CD14-positive monocyte (primary cell): ENCODE measurements around the gene USP44. TPM values are rescaled to one million over a fixed set of nuclear protein-coding genes. Genes with fewer than 3 reads are reported as not detected.

Experiments used
- DNase-seq, 3 donors: peaks; one replicate each; pipeline ENCODE4 v3.0.0-alpha.2; 2011 to 2022
- H2AFZ ChIP-seq: 2 replicates; pipeline ENCODE4 v1.6.0; 2012; ENCODE audit warnings: mild to moderate bottlenecking, low read depth, low read length, inconsistent platforms; ENCODE audit not compliant: insufficient read depth, poor library complexity, severe bottlenecking
- H3K27ac ChIP-seq, 2 donors: 1 replicate in 1 of 2; 2 replicates in 1 of 2; pipeline ENCODE4 v1.5.1; 2012 to 2013; ENCODE audit warnings: low read length in 2 of 2, control low read depth in 1 of 2, inconsistent platforms in 1 of 2, low read depth in 1 of 2, mild to moderate bottlenecking in 1 of 2
- H3K27me3 ChIP-seq, 2 donors: one replicate each; pipeline versions ENCODE4 v1.6.0 to v1.6.1; 2011 to 2013; ENCODE audit warnings: low read length in 2 of 2; ENCODE audit not compliant: control insufficient read depth in 2 of 2, insufficient read depth in 2 of 2
- H3K36me3 ChIP-seq, 2 donors: replicated peaks in 1 of 2; 1 replicate in 1 of 2; 2 replicates in 1 of 2; pipeline versions ENCODE4 v1.5.1 to v1.6.1; 2012 to 2013; ENCODE audit warnings: low read length in 2 of 2, control low read depth in 1 of 2, inconsistent platforms in 1 of 2, mild to moderate bottlenecking in 1 of 2; ENCODE audit not compliant: insufficient read depth in 2 of 2, control insufficient read depth in 1 of 2
- H3K4me1 ChIP-seq, 2 donors: 1 replicate in 1 of 2; 2 replicates in 1 of 2; pipeline versions ENCODE4 v1.5.1 to v1.6.1; 2012 to 2013; ENCODE audit warnings: low read length in 2 of 2, control low read depth in 1 of 2, inconsistent platforms in 1 of 2, mild to moderate bottlenecking in 1 of 2, moderate library complexity in 1 of 2; ENCODE audit not compliant: insufficient read depth in 2 of 2, control insufficient read depth in 1 of 2
- H3K4me2 ChIP-seq: replicated peaks from 2 replicates; pipeline ENCODE3; 2012; ENCODE audit warnings: low read length, moderate library complexity, mild to moderate bottlenecking; ENCODE audit not compliant: poor library complexity, severe bottlenecking; ENCODE audit errors: extremely low read depth
- H3K4me3 ChIP-seq, 3 experiments: fragments of 200-600 bp in 1 of 3; sonication (generic) in 1 of 3; replicated peaks in 1 of 3; 1 replicate in 2 of 3; 2 replicates in 1 of 3; pipeline ENCODE4 v1.5.1; 2011 to 2013; ENCODE audit warnings: low read length in 3 of 3, mild to moderate bottlenecking in 3 of 3, control low read depth in 2 of 3, low read depth in 2 of 3, inconsistent platforms in 1 of 3, moderate library complexity in 1 of 3
- H3K79me2 ChIP-seq: 2 replicates; pipeline ENCODE4 v1.6.0; 2012; ENCODE audit warnings: mild to moderate bottlenecking, control low read depth, inconsistent platforms, low read length, moderate library complexity; ENCODE audit not compliant: insufficient read depth
- H3K9ac ChIP-seq: 2 replicates; pipeline ENCODE4 v1.6.0; 2017; ENCODE audit warnings: low read length, mild to moderate bottlenecking; ENCODE audit not compliant: insufficient read depth, poor library complexity, severe bottlenecking
- H3K9me3 ChIP-seq, 2 donors: replicated peaks in 1 of 2; 1 replicate in 1 of 2; 2 replicates in 1 of 2; pipeline versions ENCODE4 v1.5.1 to v1.6.1; 2012 to 2013; ENCODE audit warnings: low read length in 2 of 2, control low read depth in 1 of 2; ENCODE audit not compliant: control insufficient read depth in 1 of 2, insufficient read depth in 1 of 2
- H4K20me1 ChIP-seq: 2 replicates; pipeline ENCODE4 v1.6.0; 2012; ENCODE audit warnings: mild to moderate bottlenecking, low read length, control low read depth, moderate library complexity; ENCODE audit not compliant: insufficient read depth
- H3K27ac Mint-ChIP-seq, 7 donors: one replicate each; pipeline ENCODE4 v1.8.0; 2020; ENCODE audit warnings: mild to moderate bottlenecking in 7 of 7, mixed read lengths in 7 of 7, moderate library complexity in 6 of 7, inconsistent platforms in 2 of 7
- H3K27me3 Mint-ChIP-seq, 3 donors: one replicate each; pipeline ENCODE4 v1.8.0; 2021 to 2022; ENCODE audit warnings: low read depth in 3 of 3, mild to moderate bottlenecking in 3 of 3, mixed read lengths in 3 of 3, moderate library complexity in 3 of 3, inconsistent platforms in 1 of 3
- H3K36me3 Mint-ChIP-seq, 2 donors: one replicate each; pipeline ENCODE4 v1.8.0; 2020; ENCODE audit warnings: mixed read lengths in 2 of 2, inconsistent platforms in 1 of 2, mild to moderate bottlenecking in 1 of 2
- H3K4me1 Mint-ChIP-seq: one replicate; pipeline ENCODE4 v1.8.0; 2020; ENCODE audit warnings: mild to moderate bottlenecking, mixed read lengths
- H3K4me3 Mint-ChIP-seq, 2 donors: one replicate each; pipeline ENCODE4 v1.8.0; 2020; ENCODE audit warnings: mild to moderate bottlenecking in 2 of 2, mixed read lengths in 2 of 2, moderate library complexity in 1 of 2
- H3K9me3 Mint-ChIP-seq, 7 donors: one replicate each; pipeline ENCODE4 v1.8.0; 2020 to 2022; ENCODE audit warnings: mixed read lengths in 7 of 7, mild to moderate bottlenecking in 6 of 7, moderate library complexity in 6 of 7, inconsistent platforms in 2 of 7
- WGBS: methylation state at CpG from one replicate; pipeline ENCODE4 v1.1.5; 2013; ENCODE audit warnings: missing lambda C conversion rate; ENCODE audit not compliant: insufficient coverage; 5-methylcytosine and 5-hydroxymethylcytosine counted together
- intact Hi-C, 2 donors: fragments of 100-400 bp; cut with micrococcal nuclease; formaldehyde crosslinking; loops; one replicate each; pipeline versions ENCODE4 v1.15.0 to v1.15.1; 2023
- polyA plus RNA-seq, 3 donors: library from polyadenylated mRNA; depleted of rRNA in 1 of 3; unstranded in 2 of 3; stranded (reverse) in 1 of 3; fragments of 300-500 nt in 2 of 3; fragments of >200 nt in 1 of 3; fragmentation: Illumina TruSeq in 2 of 3; gene quantifications; 1 replicate in 2 of 3; 2 replicates in 1 of 3; pipeline ENCODE4 v1.2.3, GENCODE V29; 2012 to 2021
- TF ChIP-seq, protein P1 (sequence below): fragments of 200-600 bp; IDR thresholded peaks from one replicate; pipeline ENCODE4 v1.8.0; 2022; ENCODE audit warnings: antibody characterized with exemption, mild to moderate bottlenecking

USP44 gene
- polyA plus RNA-seq, 3 donors: 0.12 to 0.13 TPM; not detected in 1

DNA sequence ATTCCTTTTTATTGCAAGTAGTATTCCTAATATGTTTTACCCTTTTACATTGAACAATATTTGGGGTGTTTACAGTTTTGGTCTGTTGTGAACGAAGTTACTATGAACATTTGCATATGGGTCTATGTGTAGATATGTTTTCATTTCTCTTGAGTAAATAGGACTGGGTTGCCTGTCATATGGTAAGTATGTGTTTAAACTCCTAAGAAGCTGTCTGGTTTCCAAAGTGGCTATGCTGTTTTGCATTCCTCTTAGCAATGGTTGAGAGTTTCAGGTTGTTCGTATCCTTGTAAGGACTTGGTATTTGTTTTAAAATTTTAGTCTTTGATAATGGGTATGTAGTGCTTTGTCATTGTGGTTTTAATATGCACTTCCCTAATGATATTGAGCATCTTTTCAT, 71.0 kb downstream of the USP44 start:
- no peaks in the 10 kb centered on the region for H3K9me3 Mint-ChIP-seq
- no peak overlapping the region for H3K4me3 Mint-ChIP-seq
- Histone ChIP-seq H3K4me3 (no peak overlapping the region), H4K20me1 (peaks cover 43% of the 10 kb centered on the region), H3K27ac (no peak overlapping the region), H3K36me3 (peaks cover 51 to 77% of the 10 kb centered on the region in 2 donors), H3K27me3 (no peaks in the 10 kb centered on the region), H2AFZ (no peak overlapping the region), H3K79me2 (peaks cover 84% of the 10 kb centered on the region), H3K4me2 (no peak overlapping the region), H3K9ac (no peak overlapping the region), H3K4me1 (peaks cover 6 to 13% of the 10 kb centered on the region in 2 donors), H3K9me3 (no peaks in the 10 kb centered on the region)
- intact Hi-C loops: no loop called here
- no CpG with 5 or more reads among the region's 2 CpGs for WGBS
- DNase-seq: no peak
- no peaks in the 10 kb centered on the region for H3K27me3 Mint-ChIP-seq
- TF ChIP-seq, protein P1, sequence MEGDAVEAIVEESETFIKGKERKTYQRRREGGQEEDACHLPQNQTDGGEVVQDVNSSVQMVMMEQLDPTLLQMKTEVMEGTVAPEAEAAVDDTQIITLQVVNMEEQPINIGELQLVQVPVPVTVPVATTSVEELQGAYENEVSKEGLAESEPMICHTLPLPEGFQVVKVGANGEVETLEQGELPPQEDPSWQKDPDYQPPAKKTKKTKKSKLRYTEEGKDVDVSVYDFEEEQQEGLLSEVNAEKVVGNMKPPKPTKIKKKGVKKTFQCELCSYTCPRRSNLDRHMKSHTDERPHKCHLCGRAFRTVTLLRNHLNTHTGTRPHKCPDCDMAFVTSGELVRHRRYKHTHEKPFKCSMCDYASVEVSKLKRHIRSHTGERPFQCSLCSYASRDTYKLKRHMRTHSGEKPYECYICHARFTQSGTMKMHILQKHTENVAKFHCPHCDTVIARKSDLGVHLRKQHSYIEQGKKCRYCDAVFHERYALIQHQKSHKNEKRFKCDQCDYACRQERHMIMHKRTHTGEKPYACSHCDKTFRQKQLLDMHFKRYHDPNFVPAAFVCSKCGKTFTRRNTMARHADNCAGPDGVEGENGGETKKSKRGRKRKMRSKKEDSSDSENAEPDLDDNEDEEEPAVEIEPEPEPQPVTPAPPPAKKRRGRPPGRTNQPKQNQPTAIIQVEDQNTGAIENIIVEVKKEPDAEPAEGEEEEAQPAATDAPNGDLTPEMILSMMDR: no peak
- peaks cover 33% of the 10 kb centered on the region for H3K4me1 Mint-ChIP-seq
- H3K36me3 Mint-ChIP-seq: peaks cover 59 to 70% of the 10 kb centered on the region in 2 donors
- peak overlapping the region in 1 of 7 donors; percentile 30 for H3K27ac Mint-ChIP-seq

DNA sequence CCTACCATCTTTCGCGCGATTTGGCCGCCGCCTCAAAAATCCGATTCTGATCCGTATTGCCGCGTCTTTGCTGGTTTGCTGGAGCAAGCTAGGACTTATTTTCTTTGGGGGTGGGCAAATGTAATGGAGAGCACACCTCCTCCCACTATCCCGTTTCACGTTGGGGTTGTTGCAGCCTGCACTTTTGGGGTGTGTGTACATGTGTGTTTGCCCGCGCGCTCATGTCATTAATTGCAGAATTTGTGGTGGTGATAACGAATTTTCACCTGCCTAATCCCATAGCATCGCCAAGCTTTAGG, 76.7 kb downstream of the USP44 start:
- H3K27ac Mint-ChIP-seq: peak overlapping the region; percentile 97 to 100 (median 98)
- peaks cover 40% of the 10 kb centered on the region for H3K4me1 Mint-ChIP-seq
- Histone ChIP-seq H3K79me2 (peaks cover 56% of the 10 kb centered on the region), H3K27ac (peak overlapping the region; percentile 63 to 92), H3K4me3 (peak overlapping the region; percentile 61 to 86 (median 70)), H3K9ac (peak overlapping the region; percentile 94), H3K4me1 (peaks cover 19 to 23% of the 10 kb centered on the region in 2 donors), H3K4me2 (peak overlapping the region; percentile 90), H3K27me3 (no peaks in the 10 kb centered on the region), H4K20me1 (peaks cover 9% of the 10 kb centered on the region), H3K9me3 (no peaks in the 10 kb centered on the region), H3K36me3 (peaks cover 26 to 35% of the 10 kb centered on the region in 2 donors), H2AFZ (peak overlapping the region; percentile 89)
- DNase-seq: no peak
- 0% methylated on average over 2 of the region's 16 CpGs for WGBS
- peak overlapping the region; percentile 100 for H3K4me3 Mint-ChIP-seq
- intact Hi-C loops: no loop called here
- TF ChIP-seq, protein P1: no peak
- no peaks in the 10 kb centered on the region for H3K9me3 Mint-ChIP-seq
- peaks cover 0 to 2% (median 0%) of the 10 kb centered on the region in 3 donors for H3K27me3 Mint-ChIP-seq
- peaks cover 28 to 36% of the 10 kb centered on the region in 2 donors for H3K36me3 Mint-ChIP-seq
